HG03159 (cell line): ENCODE measurements around the gene SERPINB3.
"Not testable (repeated sequence)": the region's sequence is repeated elsewhere in the genome, so short reads cannot be mapped to it uniquely, and the experiment has no call there.

Source experiments
- ATAC-seq: cut with Tn5 transposase; IDR thresholded peaks from one replicate; pipeline ENCODE4 v1.9.1; 2021; ENCODE audit warnings: mild to moderate bottlenecking, moderate library complexity; ENCODE audit not compliant: unreplicated experiment

Gene SERPINB3

GRCh38 chr18:63648241-63648640 lies 13.5 kb downstream of the SERPINB3 start:
- no peak for ATAC-seq

- no peak for ATAC-seq
These were observed 14.8 kb downstream of the SERPINB3 start for GRCh38 chr18:63646936-63647335.

GRCh38 chr18:63644694-63645093 lies 17.0 kb downstream of the SERPINB3 start:
- ATAC-seq: not testable (repeated sequence)

GRCh38 chr18:63644142-63644541 lies 17.6 kb downstream of the SERPINB3 start, which contains the start of gene SERPINB4:
SERPINB4 (minus strand) TSS chr18:63644256; CDS start chr18:63643577, 679 bp downstream.
- ATAC-seq: not testable (repeated sequence)

GRCh38 chr18:63642668-63643356 lies 18.9 kb downstream of the SERPINB3 start:
- not testable (repeated sequence) for ATAC-seq

GRCh38 chr18:63641157-63641680 lies 20.5 kb downstream of the SERPINB3 start:
- ATAC-seq: not testable (repeated sequence)

GRCh38 chr18:63637703-63638102 lies 24.0 kb downstream of the SERPINB3 start:
- ATAC-seq: no peak

- ATAC-seq: no peak
These were observed 33.9 kb downstream of the SERPINB3 start for GRCh38 chr18:63627819-63628218.

- no peak for ATAC-seq
These were observed 35.3 kb downstream of the SERPINB3 start for GRCh38 chr18:63626431-63626830.

- ATAC-seq: no peak
These were observed 36.8 kb downstream of the SERPINB3 start for GRCh38 chr18:63624863-63625262.

- no peak for ATAC-seq
These were observed 42.0 kb downstream of the SERPINB3 start for GRCh38 chr18:63619661-63620060.

GRCh38 chr18:63617915-63618234 lies 43.8 kb downstream of the SERPINB3 start:
- no peak for ATAC-seq

- ATAC-seq: peak; percentile 84
These were observed 44.4 kb downstream of the SERPINB3 start for GRCh38 chr18:63617049-63617914.

- no peak for ATAC-seq
These were observed 48.3 kb downstream of the SERPINB3 start for GRCh38 chr18:63613420-63613819.

GRCh38 chr18:63606526-63606925 lies 55.2 kb downstream of the SERPINB3 start:
- ATAC-seq: no peak
